NCI-H1694 treated with DMSO at 0.1 percent for 48 hours (cell line): Measurements from ENCODE around the gene TFAP2E.
"Not testable (repeated sequence)": the region's sequence is repeated elsewhere in the genome, so short reads cannot be mapped to it uniquely, and the experiment has no call there.

Experiments
- DNase-seq: peaks from one replicate; lab custom pipeline; 2025; lab: John Stamatoyannopoulos, UW

Gene TFAP2E

DNA sequence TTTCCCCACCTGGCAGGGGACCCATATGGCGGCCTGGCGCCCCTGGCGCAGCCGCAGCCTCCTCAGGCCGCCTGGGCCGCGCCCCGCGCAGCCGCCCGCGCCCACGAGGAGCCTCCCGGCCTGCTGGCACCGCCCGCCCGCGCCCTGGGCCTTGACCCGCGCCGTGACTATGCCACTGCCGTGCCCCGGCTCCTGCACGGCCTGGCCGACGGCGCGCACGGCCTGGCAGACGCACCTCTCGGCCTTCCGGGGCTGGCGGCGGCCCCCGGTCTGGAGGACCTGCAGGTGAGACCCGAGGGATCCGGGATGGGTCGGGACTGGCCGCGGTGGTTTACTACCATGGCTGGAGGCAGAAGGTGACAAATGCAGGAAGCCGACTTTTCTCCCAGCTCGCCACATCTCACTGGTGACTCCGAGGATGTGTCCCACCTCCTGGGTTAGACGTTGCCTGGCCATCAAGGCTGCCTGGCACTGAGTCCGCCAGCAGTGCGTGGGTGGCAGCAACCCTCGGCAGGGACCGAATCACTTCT is 1.1 kb downstream of the TFAP2E start:
- no peak for DNase-seq

DNA sequence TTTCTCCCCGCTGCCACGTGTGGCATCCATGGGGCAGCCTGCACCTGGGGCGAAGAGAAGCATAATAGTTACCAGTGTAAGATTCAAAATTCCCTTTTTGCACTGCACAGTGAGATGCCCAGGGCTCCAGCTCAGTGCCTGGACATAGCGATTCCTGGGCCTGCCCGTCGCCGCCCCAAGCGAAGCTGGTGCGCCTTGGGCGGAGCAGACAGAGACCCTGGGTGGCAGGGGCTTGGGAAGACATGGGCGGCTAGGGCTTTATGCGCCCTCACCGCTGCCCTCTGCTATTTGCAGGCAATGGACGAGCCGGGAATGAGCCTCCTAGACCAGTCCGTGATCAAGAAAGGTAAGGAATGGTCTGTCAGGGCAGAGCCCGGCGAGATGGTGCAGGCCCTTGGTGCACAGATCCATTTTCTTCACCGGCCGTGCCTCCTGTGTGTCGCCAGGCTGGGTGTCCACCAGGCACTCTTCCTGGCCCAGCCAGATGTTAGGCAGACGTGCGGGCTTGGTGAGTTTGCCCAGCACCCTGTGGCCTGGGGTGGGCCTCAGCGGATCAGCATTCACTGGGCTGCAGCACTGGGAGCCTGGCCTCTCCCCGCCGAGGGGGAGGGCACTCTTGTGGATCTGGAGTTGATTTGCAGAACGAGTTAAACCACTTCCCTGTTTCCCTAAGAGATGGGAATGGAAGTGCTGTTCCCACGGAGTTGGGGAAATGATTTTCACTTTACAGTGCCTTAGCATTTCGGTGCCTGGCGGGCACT is 1.7 kb downstream of the TFAP2E start:
- DNase-seq: no peak

- DNase-seq: no peak
These were observed 2.4 kb downstream of the TFAP2E start for GRCh38 chr1:35575416-35575958.

- no peak for DNase-seq
These were observed 3.1 kb downstream of the TFAP2E start for GRCh38 chr1:35576061-35576765.

GRCh38 chr1:35576766-35577070 is 3.6 kb downstream of the TFAP2E start:
- not testable (repeated sequence) for DNase-seq

DNA sequence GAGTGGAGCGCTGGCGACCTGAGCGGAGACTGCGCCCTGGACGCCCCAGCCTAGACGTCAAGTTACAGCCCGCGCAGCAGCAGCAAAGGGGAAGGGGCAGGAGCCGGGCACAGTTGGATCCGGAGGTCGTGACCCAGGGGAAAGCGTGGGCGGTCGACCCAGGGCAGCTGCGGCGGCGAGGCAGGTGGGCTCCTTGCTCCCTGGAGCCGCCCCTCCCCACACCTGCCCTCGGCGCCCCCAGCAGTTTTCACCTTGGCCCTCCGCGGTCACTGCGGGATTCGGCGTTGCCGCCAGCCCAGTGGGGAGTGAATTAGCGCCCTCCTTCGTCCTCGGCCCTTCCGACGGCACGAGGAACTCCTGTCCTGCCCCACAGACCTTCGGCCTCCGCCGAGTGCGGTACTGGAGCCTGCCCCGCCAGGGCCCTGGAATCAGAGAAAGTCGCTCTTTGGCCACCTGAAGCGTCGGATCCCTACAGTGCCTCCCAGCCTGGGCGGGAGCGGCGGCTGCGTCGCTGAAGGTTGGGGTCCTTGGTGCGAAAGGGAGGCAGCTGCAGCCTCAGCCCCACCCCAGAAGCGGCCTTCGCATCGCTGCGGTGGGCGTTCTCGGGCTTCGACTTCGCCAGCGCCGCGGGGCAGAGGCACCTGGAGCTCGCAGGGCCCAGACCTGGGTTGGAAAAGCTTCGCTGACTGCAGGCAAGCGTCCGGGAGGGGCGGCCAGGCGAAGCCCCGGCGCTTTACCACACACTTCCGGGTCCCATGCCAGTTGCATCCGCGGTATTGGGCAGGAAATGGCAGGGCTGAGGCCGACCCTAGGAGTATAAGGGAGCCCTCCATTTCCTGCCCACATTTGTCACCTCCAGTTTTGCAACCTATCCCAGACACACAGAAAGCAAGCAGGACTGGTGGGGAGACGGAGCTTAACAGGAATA is 4.2 kb downstream of the TFAP2E start:
- DNase-seq: no peak

DNA sequence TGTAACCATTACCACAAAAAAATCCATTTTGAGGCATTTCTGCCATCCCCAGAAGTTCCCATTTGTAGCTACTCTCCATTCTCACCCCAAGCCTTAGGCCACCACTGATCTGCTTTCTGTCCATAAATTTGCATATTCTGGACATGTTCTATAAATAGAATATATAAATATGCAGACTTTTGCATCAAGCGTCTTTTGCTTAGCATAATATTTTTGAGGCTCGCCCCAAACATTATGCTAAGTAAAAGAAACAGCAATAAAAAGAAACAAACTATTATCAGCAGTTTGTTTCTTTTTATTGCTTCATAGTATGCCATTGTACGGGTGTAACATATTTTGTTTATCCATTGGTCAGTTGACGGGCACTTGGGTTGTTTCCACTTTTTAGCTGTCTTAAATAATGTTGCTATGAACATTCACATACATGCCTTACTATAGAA is 7.9 kb downstream of the TFAP2E start:
- no peak for DNase-seq

DNA sequence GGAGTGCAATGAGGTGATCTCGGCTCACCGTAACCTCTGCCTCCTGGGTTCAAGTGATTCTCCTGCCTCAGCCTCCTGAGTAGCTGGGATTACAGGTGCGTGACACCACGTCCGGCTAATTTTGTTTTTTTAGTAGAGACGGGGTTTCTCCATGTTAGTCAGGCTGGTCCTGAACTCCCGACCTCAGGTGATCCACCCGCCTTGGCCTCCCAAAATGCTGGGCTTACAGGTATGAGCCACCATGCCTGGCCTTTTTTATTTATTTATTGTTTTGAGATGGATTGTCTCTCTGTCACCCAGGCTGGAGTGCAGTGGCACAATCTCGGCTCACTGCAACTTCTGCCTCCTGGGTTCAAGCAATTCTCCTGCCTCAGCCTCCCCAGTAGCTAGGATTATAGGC is 8.5 kb downstream of the TFAP2E start:
- not testable (repeated sequence) for DNase-seq

DNA sequence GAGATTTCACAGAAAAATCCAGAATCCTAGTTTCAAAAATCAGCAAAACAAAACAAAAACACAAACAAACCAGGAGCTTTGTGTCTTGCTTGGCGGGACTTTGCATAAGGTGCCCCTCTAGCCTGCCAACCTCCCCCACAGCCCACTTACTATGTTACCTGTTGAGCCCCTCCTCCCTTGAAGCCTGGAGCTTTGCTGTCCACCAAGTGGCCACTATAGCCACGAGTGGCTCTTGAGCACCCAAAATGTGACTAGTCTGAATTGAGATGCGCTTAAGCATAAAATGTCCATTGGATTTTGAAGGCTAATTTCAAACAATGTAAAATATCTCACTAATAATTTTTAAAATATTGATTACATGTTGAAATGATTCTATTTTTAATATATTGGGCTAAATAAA is 12.2 kb downstream of the TFAP2E start:
- DNase-seq: no peak

GRCh38 chr1:35585805-35586204 is 12.7 kb downstream of the TFAP2E start:
- not testable (repeated sequence) for DNase-seq

DNA sequence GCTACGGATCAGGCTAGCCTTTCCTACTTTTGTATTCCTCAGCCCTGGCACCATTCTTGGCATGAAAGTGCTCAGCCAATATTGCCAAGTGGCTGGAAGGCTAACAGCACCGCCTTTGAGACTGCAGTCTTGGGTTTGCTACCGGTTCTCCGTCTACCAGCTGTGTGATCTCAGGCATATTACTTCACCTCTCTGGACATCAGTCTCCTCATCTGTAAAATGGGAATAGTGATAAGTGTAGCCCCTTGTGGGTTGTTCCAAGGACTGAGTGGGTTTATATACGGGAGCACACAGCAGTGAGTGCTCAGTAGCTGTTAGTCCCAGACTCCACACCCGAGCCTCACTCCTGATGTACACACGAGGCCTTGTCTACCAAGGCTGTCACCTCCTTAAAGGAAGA is 13.7 kb downstream of the TFAP2E start:
- DNase-seq: no peak

GRCh38 chr1:35587736-35588135 is 14.6 kb downstream of the TFAP2E start:
- DNase-seq: no peak

DNA sequence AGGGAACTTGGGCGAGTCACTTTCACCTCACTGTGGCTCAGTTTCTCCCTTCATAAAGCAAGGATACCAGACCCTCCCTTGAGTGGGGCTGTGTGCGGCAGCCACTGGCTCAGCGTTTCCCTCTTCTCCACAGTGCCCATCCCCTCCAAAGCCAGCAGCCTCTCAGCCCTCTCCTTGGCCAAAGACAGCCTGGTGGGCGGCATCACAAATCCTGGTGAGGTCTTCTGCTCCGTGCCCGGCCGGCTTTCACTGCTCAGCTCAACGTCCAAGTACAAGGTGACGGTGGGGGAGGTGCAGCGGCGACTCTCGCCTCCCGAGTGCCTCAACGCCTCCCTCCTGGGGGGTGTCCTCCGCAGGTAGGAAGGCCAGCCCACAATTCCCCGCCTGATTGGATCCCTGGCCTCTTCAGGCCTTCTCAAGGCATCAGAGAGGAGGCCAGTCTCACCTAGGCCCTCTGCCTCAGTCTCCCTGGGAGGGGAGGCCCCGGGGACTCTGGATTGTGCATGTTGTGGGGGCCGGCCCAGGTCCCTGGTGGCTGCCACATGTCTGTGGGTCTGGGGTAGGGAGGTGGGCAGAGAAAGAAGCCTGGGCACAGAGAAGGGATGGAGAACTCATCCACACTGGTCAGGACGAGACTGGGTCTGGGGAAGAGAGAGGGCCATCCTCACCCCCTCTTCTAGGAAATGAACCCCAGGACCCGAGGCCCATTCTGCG is 15.2 kb downstream of the TFAP2E start:
- no peak for DNase-seq

DNA sequence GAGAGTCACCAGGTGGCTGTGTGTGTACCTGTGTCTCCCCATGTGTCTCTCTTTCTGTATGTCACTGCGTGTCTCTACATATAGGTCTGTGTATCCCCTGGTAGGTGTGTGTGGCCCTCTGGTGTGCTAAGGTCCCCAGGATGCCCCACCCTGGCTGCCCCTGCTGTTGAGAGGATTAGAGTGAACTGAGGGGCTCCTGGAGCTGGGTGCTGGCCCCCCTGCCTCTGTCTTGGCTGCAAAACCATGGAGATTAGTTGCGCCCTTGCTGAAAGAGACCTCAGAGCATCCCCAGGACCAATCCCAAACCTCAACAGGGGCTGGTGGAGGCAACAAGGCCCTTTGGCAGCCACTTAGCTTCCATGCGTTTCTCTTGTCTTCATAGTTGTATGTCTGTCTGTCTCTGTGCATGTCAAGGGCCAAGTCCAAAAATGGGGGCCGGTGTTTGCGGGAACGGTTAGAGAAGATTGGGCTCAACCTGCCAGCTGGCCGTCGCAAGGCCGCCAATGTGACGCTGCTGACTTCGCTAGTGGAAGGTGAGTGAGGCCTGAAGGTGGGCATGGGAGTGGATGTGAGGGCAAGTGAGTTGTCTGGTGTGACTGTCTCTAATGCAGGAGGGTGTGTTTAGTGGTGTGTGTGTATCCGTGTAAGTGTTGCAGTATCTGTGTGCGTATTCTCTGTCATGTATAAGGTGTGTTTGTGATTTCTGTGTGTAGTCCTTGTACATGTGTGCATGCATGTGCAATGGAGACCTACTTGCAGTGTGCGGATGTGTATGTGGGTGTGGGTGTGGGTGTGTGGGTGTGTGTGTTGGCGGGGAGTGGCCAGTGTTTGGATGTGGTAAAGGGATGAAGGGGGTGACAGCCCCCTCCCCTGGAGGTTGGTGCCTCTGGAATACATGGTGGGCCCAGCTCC is 16.7 kb downstream of the TFAP2E start:
- no peak for DNase-seq

- no peak for DNase-seq
These were observed 17.4 kb downstream of the TFAP2E start for GRCh38 chr1:35590476-35591040.

DNA sequence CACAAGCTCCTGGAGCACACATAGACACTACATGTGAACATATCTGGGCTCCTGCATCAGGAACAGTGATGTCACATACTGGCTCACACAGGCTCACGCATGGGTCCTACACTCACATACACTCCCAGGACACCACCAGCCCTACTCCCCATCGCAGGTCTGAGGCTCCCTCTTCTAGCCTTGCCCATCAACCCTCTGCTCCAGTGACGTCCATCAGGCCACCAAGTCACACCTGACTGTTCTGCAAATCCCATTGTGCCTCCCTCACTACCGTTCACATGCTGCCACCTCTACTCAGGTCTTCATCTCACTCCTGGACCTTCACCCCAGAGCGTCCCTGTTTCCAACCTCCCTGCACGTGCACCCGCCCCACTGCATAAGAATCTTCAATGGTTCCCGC is 18.1 kb downstream of the TFAP2E start:
- no peak for DNase-seq

GRCh38 chr1:35592991-35593769 is 20.1 kb downstream of the TFAP2E start:
- DNase-seq: no peak

GRCh38 chr1:35594005-35594760 is 21.1 kb downstream of the TFAP2E start:
- DNase-seq: no peak
